MG63 (cell line): ENCODE results near the gene ERO1B. TPM values are rescaled to one million over a fixed set of nuclear protein-coding genes. Genes with fewer than 3 reads are reported as not detected.

Experiments used
- DNase-seq: peaks from one replicate; pipeline ENCODE4 v3.0.0-alpha.2; 2020
- H3K27me3 ChIP-seq: fragments of 250-450 bp; sonication (Bioruptor Pico); 2 replicates; pipeline ENCODE4 v1.5.1; 2020; ENCODE audit warnings: mild to moderate bottlenecking, moderate library complexity
- H3K36me3 ChIP-seq: fragments of 250-450 bp; sonication (Bioruptor Pico); 2 replicates; pipeline ENCODE4 v1.5.1; 2020; ENCODE audit warnings: mild to moderate bottlenecking, moderate library complexity
- H3K4me3 ChIP-seq: fragments of 250-450 bp; sonication (Bioruptor Pico); 2 replicates; pipeline ENCODE4 v1.5.1; 2020; ENCODE audit warnings: mild to moderate bottlenecking, moderate library complexity
- H3K9me3 ChIP-seq: fragments of 250-450 bp; sonication (Bioruptor Pico); 2 replicates; pipeline ENCODE4 v1.5.1; 2020; ENCODE audit warnings: mild to moderate bottlenecking, moderate library complexity
- total RNA-seq: library from RNA; depleted of rRNA; stranded (reverse); fragments of >200 nt; shearing (Covaris generic); gene quantifications from 2 replicates; pipeline ENCODE4 v1.2.3, GENCODE V29; 2014; ENCODE audit warnings: low replicate concordance

Gene ERO1B
- total RNA-seq, 1 experiment from 2014 or later, result 0.40 TPM

DNA sequence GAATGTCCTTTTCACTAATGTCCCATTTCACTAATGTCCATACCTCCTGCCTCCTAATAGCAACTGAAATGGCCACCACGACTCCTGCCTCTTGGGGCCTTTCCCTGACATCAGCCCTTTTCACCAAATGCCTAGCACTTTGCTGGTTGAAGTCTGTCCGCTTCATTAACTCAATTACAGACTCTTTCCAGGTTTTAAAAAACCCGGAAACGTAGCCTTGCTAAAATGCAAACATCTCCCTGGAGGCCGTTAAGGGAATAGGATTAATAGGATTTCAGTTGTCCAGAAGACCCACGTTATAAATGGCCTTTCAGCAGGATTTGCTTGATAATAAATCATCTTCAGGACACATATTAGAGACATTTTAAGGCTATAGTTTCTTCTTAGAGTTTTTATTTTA is 25.7 kb upstream of the ERO1B start:
- no peak for DNase-seq
- H3K9me3 ChIP-seq, result no peaks in the 10 kb centered on the region

DNA sequence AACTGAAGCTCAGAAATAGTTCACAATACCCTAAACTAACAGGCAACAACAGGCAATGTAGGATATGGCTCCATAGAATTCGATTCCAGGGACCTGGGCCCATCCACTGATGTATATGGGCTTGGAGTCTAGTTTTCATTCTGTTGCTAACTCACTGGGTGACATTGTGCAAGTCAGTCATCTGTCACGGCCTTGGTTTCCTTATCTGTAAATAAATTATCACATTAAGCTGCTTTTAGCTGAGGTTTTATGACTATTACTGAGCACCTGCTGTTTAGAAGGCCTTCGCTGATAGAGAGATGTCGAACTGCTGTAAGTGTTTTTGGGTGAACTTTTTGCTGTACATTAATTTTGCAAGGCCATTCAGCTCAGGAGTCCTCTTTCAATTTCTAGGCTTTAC is 22.9 kb upstream of the ERO1B start:
- DNase-seq, result no peak
- Histone ChIP-seq H3K27me3 (no peaks in the 10 kb centered on the region; the same call in 1 of the 2 replicates), H3K36me3 (no peaks in the 10 kb centered on the region), H3K4me3 (no peak overlapping the region), H3K9me3 (no peaks in the 10 kb centered on the region)

More for the DNA sequence above, 25.7 kb upstream of the ERO1B start:
- Histone ChIP-seq H3K4me3 (no peak overlapping the region), H3K36me3 (no peaks in the 10 kb centered on the region), H3K27me3 (no peaks in the 10 kb centered on the region; the same call in 1 of the 2 replicates)

DNA sequence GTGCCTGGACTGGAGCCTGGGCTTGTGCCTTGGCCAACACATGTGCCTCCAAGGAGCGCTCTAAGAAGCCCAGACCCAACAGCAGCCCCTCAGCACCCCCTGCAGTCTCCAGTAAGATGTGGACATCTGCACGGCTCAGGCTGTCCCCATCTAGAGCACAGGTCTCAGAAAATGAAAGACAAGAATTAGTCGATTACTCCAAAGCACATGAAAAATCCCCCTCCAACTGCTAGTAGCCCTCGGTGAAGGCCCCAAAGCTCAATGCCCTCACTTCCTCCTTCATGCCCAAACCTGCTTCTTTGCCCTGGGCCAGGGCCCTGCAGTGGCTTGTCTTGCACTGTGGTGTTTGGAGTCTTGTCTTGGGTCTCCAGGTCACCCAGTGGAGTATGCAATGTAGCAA is 21.9 kb upstream of the ERO1B start:
- DNase-seq, result no peak
- no peak overlapping the region for H3K4me3 ChIP-seq
- no peaks in the 10 kb centered on the region for H3K36me3 ChIP-seq
- H3K9me3 ChIP-seq, result no peaks in the 10 kb centered on the region
- H3K27me3 ChIP-seq, result no peaks in the 10 kb centered on the region; the same call in 1 of the 2 replicates

- DNase-seq, result no peak
- H3K27me3 ChIP-seq, result no peaks in the 10 kb centered on the region; the same call in 1 of the 2 replicates
- no peak overlapping the region for H3K4me3 ChIP-seq
- H3K36me3 ChIP-seq, result no peaks in the 10 kb centered on the region
- no peaks in the 10 kb centered on the region for H3K9me3 ChIP-seq
These were observed 21.2 kb upstream of the ERO1B start for GRCh38 chr1:236302941-236303340.

DNA sequence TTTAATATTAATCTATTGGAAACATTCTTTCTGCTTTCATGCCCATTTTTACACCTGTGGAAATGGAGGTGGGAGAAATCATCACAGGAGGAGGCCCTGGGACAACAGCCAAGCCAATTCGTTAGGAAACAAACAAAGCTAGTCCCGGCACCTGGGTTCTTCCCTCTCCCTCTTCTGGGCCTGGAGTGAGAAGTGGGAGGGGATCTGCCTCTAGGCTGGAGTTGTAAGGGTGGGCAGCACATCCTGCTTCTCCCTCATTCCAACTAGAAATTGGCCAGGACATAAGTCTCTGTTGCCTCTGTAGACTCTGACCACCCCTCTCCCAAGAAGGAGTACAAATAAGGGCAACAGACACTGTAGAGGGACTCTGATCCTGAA is 20.2 kb upstream of the ERO1B start:
- no peak for DNase-seq
- Histone ChIP-seq H3K9me3 (no peaks in the 10 kb centered on the region), H3K27me3 (no peaks in the 10 kb centered on the region; the same call in 1 of the 2 replicates), H3K36me3 (no peaks in the 10 kb centered on the region), H3K4me3 (no peak overlapping the region)

- no peak overlapping the region for H3K4me3 ChIP-seq
- H3K9me3 ChIP-seq, result no peaks in the 10 kb centered on the region
- no peaks in the 10 kb centered on the region for H3K36me3 ChIP-seq
- peaks cover 4% of the 10 kb centered on the region; the same call in 1 of the 2 replicates for H3K27me3 ChIP-seq
- no peak for DNase-seq
These were observed 19.6 kb upstream of the ERO1B start for GRCh38 chr1:236301080-236301957.

DNA sequence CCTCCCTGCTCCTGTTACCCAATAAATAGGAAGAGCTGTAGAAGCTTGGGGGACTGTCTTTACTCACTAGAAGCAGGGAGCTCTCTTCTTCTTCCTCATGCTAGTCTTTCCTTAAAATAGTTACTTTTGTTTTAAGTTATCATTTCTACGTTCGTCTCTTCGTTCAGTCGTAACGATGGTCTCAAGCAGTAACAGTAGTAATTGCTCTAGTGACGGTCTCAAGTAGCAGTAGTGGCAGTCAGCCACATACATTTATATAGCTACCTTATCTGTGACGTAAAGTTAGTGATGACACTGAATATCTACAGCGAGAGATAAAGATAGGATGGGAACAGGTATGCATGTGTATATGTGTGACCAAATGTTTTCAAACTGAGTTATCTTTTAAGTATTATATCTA is 15.4 kb upstream of the ERO1B start:
- H3K27me3 ChIP-seq, result peaks cover 4% of the 10 kb centered on the region; the same call in 1 of the 2 replicates
- no peaks in the 10 kb centered on the region for H3K36me3 ChIP-seq
- H3K4me3 ChIP-seq, result no peak overlapping the region
- no peak for DNase-seq
- no peaks in the 10 kb centered on the region for H3K9me3 ChIP-seq

DNA sequence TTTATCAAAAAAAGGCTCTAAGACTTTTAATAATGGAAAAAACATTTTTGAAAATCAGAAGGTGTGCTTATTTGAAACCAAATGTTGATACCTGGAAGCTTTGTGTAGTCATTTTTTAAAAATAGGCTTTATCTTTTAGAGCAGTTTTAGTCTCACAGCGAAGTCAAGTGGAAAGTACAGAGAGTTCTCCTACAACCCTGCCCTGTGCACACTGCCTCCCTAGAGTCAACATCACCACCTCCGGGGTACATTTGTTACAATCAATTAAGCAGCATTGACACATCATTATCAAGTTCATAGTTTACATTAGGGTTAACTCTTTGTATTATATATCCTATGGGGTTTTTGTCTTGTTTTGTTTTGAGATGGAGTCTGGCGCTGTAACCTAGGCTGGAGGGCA is 10.7 kb upstream of the ERO1B start:
- Histone ChIP-seq H3K4me3 (no peak overlapping the region), H3K36me3 (no peaks in the 10 kb centered on the region), H3K27me3 (peaks cover 26% of the 10 kb centered on the region), H3K9me3 (no peaks in the 10 kb centered on the region)
- DNase-seq, result no peak

- no peak overlapping the region for H3K4me3 ChIP-seq
- DNase-seq, result no peak
These were observed 7.9 kb upstream of the ERO1B start for GRCh38 chr1:236289492-236290131.

DNA sequence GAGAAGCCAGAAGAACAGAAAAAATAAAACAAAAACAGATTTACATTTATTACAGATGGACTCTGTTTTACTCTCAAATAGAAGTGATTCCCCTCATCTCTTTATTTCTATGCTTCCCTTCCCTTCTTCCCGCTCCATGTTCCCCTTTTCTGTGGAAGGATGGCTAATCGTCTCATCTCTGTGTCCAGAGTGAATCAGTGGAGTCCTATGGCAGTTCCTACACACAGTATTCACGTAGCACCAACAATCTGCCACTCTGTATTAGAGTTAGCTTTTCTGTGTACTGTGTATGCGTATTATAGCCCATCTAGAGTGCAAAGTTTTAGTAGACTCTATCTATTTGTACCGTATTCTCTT is 6.8 kb upstream of the ERO1B start:
- no peak overlapping the region for H3K4me3 ChIP-seq
- H3K36me3 ChIP-seq, result no peaks in the 10 kb centered on the region
- H3K9me3 ChIP-seq, result no peaks in the 10 kb centered on the region
- DNase-seq, result no peak
- peaks cover 43% of the 10 kb centered on the region for H3K27me3 ChIP-seq

More at GRCh38 chr1:236289492-236290131, 7.9 kb upstream of the ERO1B start:
- Histone ChIP-seq H3K36me3 (no peaks in the 10 kb centered on the region), H3K9me3 (no peaks in the 10 kb centered on the region), H3K27me3 (peaks cover 34% of the 10 kb centered on the region)

- Histone ChIP-seq H3K4me3 (no peak overlapping the region), H3K27me3 (peaks cover 47% of the 10 kb centered on the region), H3K9me3 (no peaks in the 10 kb centered on the region), H3K36me3 (no peaks in the 10 kb centered on the region)
- peak; percentile 66 for DNase-seq
These were observed 6.2 kb upstream of the ERO1B start for GRCh38 chr1:236287757-236288619.

- no peaks in the 10 kb centered on the region for H3K36me3 ChIP-seq
- H3K27me3 ChIP-seq, result peaks cover 54% of the 10 kb centered on the region
- DNase-seq, result no peak
- no peak overlapping the region for H3K4me3 ChIP-seq
- no peaks in the 10 kb centered on the region for H3K9me3 ChIP-seq
These were observed 5.6 kb upstream of the ERO1B start for GRCh38 chr1:236287356-236287755.

DNA sequence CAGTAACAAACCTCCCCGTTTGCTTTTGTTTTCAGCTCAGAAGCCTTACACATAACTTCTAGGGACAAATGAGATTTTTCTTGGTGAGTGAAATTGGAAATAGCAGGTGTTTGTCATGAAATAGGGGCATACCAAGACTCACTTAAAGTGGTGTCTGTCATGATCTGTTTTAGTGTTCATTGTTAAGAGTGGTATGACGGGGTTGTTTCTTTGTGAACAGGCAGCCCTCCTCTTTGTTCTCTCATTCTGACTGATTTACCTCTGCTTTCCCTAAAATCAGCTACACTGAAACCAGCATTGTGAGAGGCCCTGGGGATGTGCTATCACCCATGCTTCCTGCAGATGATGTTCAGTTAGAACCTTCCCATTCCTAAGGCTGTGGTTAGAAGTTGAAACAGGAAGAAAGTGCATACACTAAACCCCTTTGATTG is 2.5 kb upstream of the ERO1B start:
- Histone ChIP-seq H3K27me3 (peaks cover 52% of the 10 kb centered on the region), H3K36me3 (no peaks in the 10 kb centered on the region), H3K4me3 (no peak overlapping the region), H3K9me3 (no peaks in the 10 kb centered on the region)
- DNase-seq, result no peak

- Histone ChIP-seq H3K4me3 (peak overlapping the region; percentile 87), H3K27me3 (peaks cover 43% of the 10 kb centered on the region), H3K9me3 (no peaks in the 10 kb centered on the region), H3K36me3 (no peaks in the 10 kb centered on the region)
- no peak for DNase-seq
These were observed 961 bp upstream of the ERO1B start for GRCh38 chr1:236282719-236283118.

- DNase-seq, result no peak
These were observed 613 bp upstream of the ERO1B start for GRCh38 chr1:236282425-236282716.

DNA sequence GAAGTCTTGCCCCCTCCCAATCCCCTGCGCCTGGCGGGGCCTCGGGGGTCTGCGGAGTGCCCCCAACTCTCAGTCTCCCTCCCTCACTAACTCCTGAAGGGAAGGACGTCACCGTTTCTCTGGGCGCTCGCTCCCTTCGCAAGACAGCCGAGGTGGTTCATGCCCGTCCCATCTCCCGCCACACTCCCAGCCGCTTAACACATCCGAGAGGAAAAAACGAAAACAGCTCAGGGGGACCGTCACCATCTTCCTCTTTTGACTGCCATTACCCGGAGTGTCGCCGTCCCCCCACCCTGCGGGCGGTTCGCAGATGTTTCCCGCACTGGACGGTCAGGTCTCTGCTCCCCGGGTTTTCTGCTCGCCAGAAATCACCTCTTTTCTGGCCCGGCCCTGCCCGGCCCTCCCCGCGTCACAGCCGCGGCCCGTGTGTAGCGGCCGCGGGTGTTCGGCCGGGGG is 532 bp downstream of the ERO1B start:
- Histone ChIP-seq H3K27me3 (peaks cover 38% of the 10 kb centered on the region), H3K9me3 (no peaks in the 10 kb centered on the region), H3K36me3 (no peaks in the 10 kb centered on the region), H3K4me3 (peak overlapping the region; percentile 87)
- peak; percentile 18 for DNase-seq

More at GRCh38 chr1:236282425-236282716, 613 bp upstream of the ERO1B start:
- Histone ChIP-seq H3K9me3 (no peaks in the 10 kb centered on the region), H3K27me3 (peaks cover 41% of the 10 kb centered on the region), H3K4me3 (peak overlapping the region; percentile 87), H3K36me3 (no peaks in the 10 kb centered on the region)
